Mammary epithelial cell (primary cell): Measurements from ENCODE around the gene RTTN.

Experiments
- CTCF ChIP-seq, 2 donors: IDR thresholded peaks in 1 of 2; conservative IDR thresholded peaks in 1 of 2; 2 replicates each; pipeline ENCODE4 v1.5.1; 2011 to 2012; ENCODE audit warnings: inconsistent platforms in 2 of 2, low read length in 2 of 2, mild to moderate bottlenecking in 2 of 2, control low read depth in 1 of 2, low read depth in 1 of 2; ENCODE audit not compliant: insufficient read depth in 1 of 2; ENCODE audit errors: extremely low read depth in 1 of 2
- EZH2 ChIP-seq: IDR thresholded peaks from 2 replicates; pipeline ENCODE4 v1.6.1; 2012; ENCODE audit warnings: low read length, inconsistent platforms, borderline replicate concordance

GRCh38 chr18:70250781-70251180 lies 45.3 kb upstream of the RTTN start:
- no peak for TF ChIP-seq EZH2
- TF ChIP-seq CTCF (conservative IDR thresholded peaks at IDR 0.05 in 1 of 2, IDR thresholded peaks at IDR 0.05 in 1 of 2; ENCODE audit: extremely low read depth in 1 of 2, insufficient read depth in 1 of 2, low read depth in 1 of 2, low read length in 2 of 2): no peak
